ENCODE results near the gene DPF3. TPM values are rescaled to one million over a fixed set of nuclear protein-coding genes. Genes with fewer than 3 reads are reported as not detected.

The DPF3 gene
- total and polyA plus RNA-seq, 2 donors (not counting 1 experiment from before 2014, with no cell fraction given), result 3.4 to 10.2 TPM

DNA sequence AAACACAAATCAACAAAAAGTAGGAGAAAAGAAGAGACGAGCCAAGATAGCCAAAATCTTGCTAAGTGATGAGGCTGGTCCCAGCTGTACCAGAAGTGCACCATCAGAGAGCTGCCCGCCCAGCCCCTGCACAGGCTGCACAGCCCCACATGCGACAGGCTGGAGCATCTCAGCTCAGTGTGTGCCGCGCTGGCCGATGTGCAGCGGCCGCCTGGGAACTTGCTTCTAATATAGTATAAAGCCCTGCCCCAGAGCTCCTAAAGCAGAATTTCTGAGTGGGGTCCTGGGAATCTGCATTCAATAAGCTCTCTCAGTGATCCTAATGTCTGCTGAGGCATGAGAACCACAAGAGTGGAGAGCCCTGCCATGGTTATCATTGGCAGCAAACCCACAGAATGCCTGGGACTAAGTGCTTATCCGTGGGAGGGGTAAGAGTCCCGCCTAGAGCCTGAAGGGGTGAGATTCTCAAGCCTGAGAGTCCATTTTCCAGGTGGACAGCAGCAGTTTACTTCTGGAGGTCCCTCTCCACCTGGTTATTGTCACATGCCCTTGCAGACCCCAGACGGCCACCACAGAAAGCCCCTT, 171.6 kb downstream of the DPF3 start:
- POLR2A ChIA-PET, result no interaction called here
- Mint-ChIP-seq H3K27me3 (no peaks in the 10 kb centered on the region), H3K4me3 (no peak overlapping the region), H3K27ac (no peak overlapping the region), H3K4me1 (peaks cover 24% of the 10 kb centered on the region), H3K9me3 (ENCODE audit: insufficient read depth) (no peaks in the 10 kb centered on the region)
- no peak overlapping the region for H3K9ac ChIP-seq (ENCODE audit: low read length)
- WGBS (ENCODE audit: insufficient coverage), result 98% methylated on average over 10 of the region's 11 CpGs
- H3K4me2 ChIP-seq (replicated peaks; ENCODE audit: low read depth, low read length, poor library complexity, severe bottlenecking), result no peak overlapping the region
- H3K79me2 ChIP-seq (ENCODE audit: control insufficient read depth, insufficient read depth, low read length), result no peaks in the 10 kb centered on the region
- peaks cover 0 to 3% (median 0%) of the 10 kb centered on the region in 3 donors for H3K9me3 ChIP-seq (ENCODE audit: control extremely low read depth in 1 of 3, control insufficient read depth in 2 of 3, insufficient read depth in 1 of 3, low read length in 2 of 3)
- H3K4me1 ChIP-seq (ENCODE audit: control insufficient read depth in 2 of 2, insufficient read depth in 2 of 2, low read length in 2 of 2), result peaks cover 4 to 11% of the 10 kb centered on the region in 2 donors
- no peaks in the 10 kb centered on the region for H3K27me3 ChIP-seq (replicated peaks in 1 of 4; ENCODE audit: control extremely low read depth in 1 of 4, control insufficient read depth in 3 of 4, insufficient read depth in 4 of 4, low read length in 3 of 4)
- no peak for ATAC-seq (ENCODE audit: low read depth)
- no peak overlapping the region for H2AFZ ChIP-seq (ENCODE audit: insufficient read depth, low read depth, low read length, poor library complexity, severe bottlenecking)
- intact Hi-C loops (cut with micrococcal nuclease), result no loop called here
- no peak for TF ChIP-seq CTCF (IDR thresholded peaks at IDR 0.05)
- TF ChIP-seq EZH2 (IDR thresholded peaks at IDR 0.05; ENCODE audit: borderline replicate concordance, insufficient read depth, low read depth, low read length, poor library complexity, severe bottlenecking), result no peak
- no peaks in the 10 kb centered on the region for H4K20me1 ChIP-seq (ENCODE audit: control insufficient read depth, insufficient read depth, low read length, poor library complexity, severe bottlenecking)
- CTCF ChIA-PET, result no interaction called here
- no peak overlapping the region for H3K27ac ChIP-seq (ENCODE audit: low read length in 2 of 2)
- H3K4me3 ChIP-seq (ENCODE audit: control extremely low read depth in 1 of 5, extremely low read depth in 1 of 5, insufficient read depth in 1 of 5, low read depth in 2 of 5, low read length in 4 of 5), result no peak overlapping the region
- no peak for DNase-seq
- H3K36me3 ChIP-seq (replicated peaks in 1 of 2; ENCODE audit: control extremely low read depth in 1 of 2, control insufficient read depth in 1 of 2, extremely low read depth in 1 of 2, insufficient read depth in 2 of 2, low read length in 1 of 2), result peaks cover 0 to 9% of the 10 kb centered on the region in 2 experiments

DNA sequence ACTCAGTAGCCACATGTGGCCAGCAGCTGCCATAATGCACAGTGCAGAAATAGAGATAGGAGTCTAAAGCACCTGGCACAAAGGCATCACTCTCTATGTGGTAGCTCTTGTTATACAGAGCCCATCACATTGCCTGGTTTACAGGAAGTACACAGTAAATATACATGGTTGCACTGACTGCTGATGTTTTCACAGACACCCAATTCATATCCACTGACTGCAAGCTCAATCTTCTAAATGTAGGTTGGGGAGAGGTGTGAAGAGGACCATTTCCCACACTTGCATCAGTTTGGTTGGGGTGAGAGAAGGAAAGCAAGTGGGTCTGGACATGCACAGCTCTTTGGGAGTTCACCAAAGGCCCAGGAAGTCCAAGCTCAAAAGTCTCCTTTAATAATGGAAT, 172.8 kb downstream of the DPF3 start:
- DNase-seq, result no peak
- Histone ChIP-seq H3K9ac (ENCODE audit: low read length) (no peak overlapping the region), H3K4me2 (replicated peaks; ENCODE audit: low read depth, low read length, poor library complexity, severe bottlenecking) (no peak overlapping the region), H3K27ac (ENCODE audit: low read length in 2 of 2) (no peak overlapping the region), H3K4me1 (ENCODE audit: control insufficient read depth in 2 of 2, insufficient read depth in 2 of 2, low read length in 2 of 2) (peaks cover 16 to 23% of the 10 kb centered on the region in 2 donors), H3K9me3 (ENCODE audit: control extremely low read depth in 1 of 3, control insufficient read depth in 2 of 3, insufficient read depth in 1 of 3, low read length in 2 of 3) (peaks cover 0 to 3% (median 0%) of the 10 kb centered on the region in 3 donors), H3K36me3 (replicated peaks in 1 of 2; ENCODE audit: control extremely low read depth in 1 of 2, control insufficient read depth in 1 of 2, extremely low read depth in 1 of 2, insufficient read depth in 2 of 2, low read length in 1 of 2) (peaks cover 0 to 5% of the 10 kb centered on the region in 2 experiments), H3K27me3 (replicated peaks in 1 of 4; ENCODE audit: control extremely low read depth in 1 of 4, control insufficient read depth in 3 of 4, insufficient read depth in 4 of 4, low read length in 3 of 4) (no peaks in the 10 kb centered on the region), H3K79me2 (ENCODE audit: control insufficient read depth, insufficient read depth, low read length) (no peaks in the 10 kb centered on the region), H3K4me3 (ENCODE audit: control extremely low read depth in 1 of 5, extremely low read depth in 1 of 5, insufficient read depth in 1 of 5, low read depth in 2 of 5, low read length in 4 of 5) (no peak overlapping the region), H4K20me1 (ENCODE audit: control insufficient read depth, insufficient read depth, low read length, poor library complexity, severe bottlenecking) (no peaks in the 10 kb centered on the region), H2AFZ (ENCODE audit: insufficient read depth, low read depth, low read length, poor library complexity, severe bottlenecking) (no peak overlapping the region)
- no peaks in the 10 kb centered on the region for H3K9me3 Mint-ChIP-seq (ENCODE audit: insufficient read depth)
- peaks cover 36% of the 10 kb centered on the region for H3K4me1 Mint-ChIP-seq
- no peak overlapping the region for H3K27ac Mint-ChIP-seq
- ChIA-PET CTCF (interaction anchor here (1.1 kb wide), 1 partner anchor 204 kb away, joined by 3 read pairs; no protein-coding TSS in a partner anchor), POLR2A (no interaction called here)
- no peaks in the 10 kb centered on the region for H3K27me3 Mint-ChIP-seq
- no peak overlapping the region for H3K4me3 Mint-ChIP-seq
- ATAC-seq (ENCODE audit: low read depth), result no peak
- TF ChIP-seq CTCF (IDR thresholded peaks at IDR 0.05) (no peak), EZH2 (IDR thresholded peaks at IDR 0.05; ENCODE audit: borderline replicate concordance, insufficient read depth, low read depth, low read length, poor library complexity, severe bottlenecking) (no peak)
- intact Hi-C loops (cut with micrococcal nuclease), result no loop called here

Data from B cell (primary cell).